Effector memory CD4-positive, alpha-beta T cell (primary cell): ENCODE data around the gene CEP95.
"Not testable (repeated sequence)": the region's sequence is repeated elsewhere in the genome, so short reads cannot be mapped to it uniquely, and the experiment has no call there.

Experiments used
- DNase-seq, 3 donors: peaks; one replicate each; pipeline ENCODE4 v3.0.0-alpha.2; 2020
- H3K27ac ChIP-seq: 2 replicates; pipeline ENCODE4 v1.7.0; 2013; ENCODE audit warnings: mild to moderate bottlenecking, low read length, moderate library complexity; ENCODE audit not compliant: insufficient read depth, poor library complexity, severe bottlenecking
- H3K27me3 ChIP-seq: replicated peaks from 2 replicates; pipeline ENCODE4 v1.7.0; 2013; ENCODE audit warnings: mild to moderate bottlenecking, low read length; ENCODE audit not compliant: insufficient read depth, control insufficient read depth, poor library complexity, severe bottlenecking
- H3K36me3 ChIP-seq: 2 replicates; pipeline ENCODE4 v1.7.0; 2013; ENCODE audit warnings: mild to moderate bottlenecking, low read length, moderate library complexity; ENCODE audit not compliant: control insufficient read depth, insufficient read depth
- H3K4me1 ChIP-seq: 2 replicates; pipeline ENCODE4 v1.7.0; 2013; ENCODE audit warnings: low read length, mild to moderate bottlenecking; ENCODE audit not compliant: control insufficient read depth, insufficient read depth, poor library complexity, severe bottlenecking
- H3K4me3 ChIP-seq: 2 replicates; pipeline ENCODE4 v1.7.0; 2013; ENCODE audit warnings: low read length, low read depth, mild to moderate bottlenecking; ENCODE audit not compliant: insufficient read depth, poor library complexity, severe bottlenecking
- H3K9me3 ChIP-seq: 2 replicates; pipeline ENCODE4 v1.7.0; 2013; ENCODE audit warnings: mild to moderate bottlenecking, low read length, moderate library complexity; ENCODE audit not compliant: control insufficient read depth
- total RNA-seq, 3 donors: gene quantifications; one replicate each; lab custom pipeline; 2026; lab: John Stamatoyannopoulos, UW

The CEP95 gene
- total RNA-seq, result 86.8 to 115 (median 95.8) reads per million in 3 donors

GRCh38 chr17:64506576-64507412, at the start of gene CEP95:
CEP95 (plus strand) TSS chr17:64506977; CDS start chr17:64507098, 121 bp downstream.
- H3K4me1 ChIP-seq, result peaks cover 34% of the 10 kb centered on the region
- peak within 1 kb of the TSS; percentile 98 for H3K27ac ChIP-seq
- H3K4me3 ChIP-seq, result peak within 1 kb of the TSS; percentile 95
- no peaks in the 10 kb centered on the region for H3K9me3 ChIP-seq
- H3K27me3 ChIP-seq, result no peaks in the 10 kb centered on the region
- peaks cover 50% of the 10 kb centered on the region for H3K36me3 ChIP-seq
- peak; percentile 92 to 93 (median 93) for DNase-seq

- H3K9me3 ChIP-seq, result no peaks in the 10 kb centered on the region
- DNase-seq, result no peak
- H3K27me3 ChIP-seq, result no peaks in the 10 kb centered on the region
- H3K27ac ChIP-seq, result no peak overlapping the region
- H3K36me3 ChIP-seq, result no peaks in the 10 kb centered on the region
- no peak overlapping the region for H3K4me3 ChIP-seq
- peaks cover 4% of the 10 kb centered on the region for H3K4me1 ChIP-seq
Observed at GRCh38 chr17:64457156-64457555, 49.6 kb upstream of the CEP95 start.

- Histone ChIP-seq H3K36me3 (no peaks in the 10 kb centered on the region), H3K9me3 (no peaks in the 10 kb centered on the region), H3K27me3 (no peaks in the 10 kb centered on the region), H3K4me1 (peaks cover 4% of the 10 kb centered on the region), H3K27ac (no peak overlapping the region), H3K4me3 (no peak overlapping the region)
- DNase-seq, result no peak
Observed at GRCh38 chr17:64458756-64459155, 48.0 kb upstream of the CEP95 start.

GRCh38 chr17:64459284-64459747, 47.5 kb upstream of the CEP95 start:
- no peak for DNase-seq
- H3K27me3 ChIP-seq, result no peaks in the 10 kb centered on the region
- H3K4me1 ChIP-seq, result peaks cover 4% of the 10 kb centered on the region
- no peaks in the 10 kb centered on the region for H3K36me3 ChIP-seq
- H3K4me3 ChIP-seq, result no peak overlapping the region
- H3K9me3 ChIP-seq, result no peaks in the 10 kb centered on the region
- H3K27ac ChIP-seq, result no peak overlapping the region

GRCh38 chr17:64459818-64460217, 47.0 kb upstream of the CEP95 start:
- H3K9me3 ChIP-seq, H3K36me3 ChIP-seq, H3K4me3 ChIP-seq, DNase-seq, H3K27ac ChIP-seq, H3K27me3 ChIP-seq, H3K4me1 ChIP-seq: not testable (repeated sequence)

GRCh38 chr17:64460955-64461354, 45.8 kb upstream of the CEP95 start:
- no peaks in the 10 kb centered on the region for H3K36me3 ChIP-seq
- H3K27me3 ChIP-seq, result no peaks in the 10 kb centered on the region
- no peak for DNase-seq
- H3K9me3 ChIP-seq, result no peaks in the 10 kb centered on the region
- H3K27ac ChIP-seq, result no peak overlapping the region
- H3K4me1 ChIP-seq, result peaks cover 4% of the 10 kb centered on the region
- no peak overlapping the region for H3K4me3 ChIP-seq

- H3K27ac ChIP-seq, result no peak overlapping the region
- no peak overlapping the region for H3K4me3 ChIP-seq
- H3K9me3 ChIP-seq, result no peaks in the 10 kb centered on the region
- H3K36me3 ChIP-seq, result no peaks in the 10 kb centered on the region
- H3K4me1 ChIP-seq, result no peaks in the 10 kb centered on the region
- no peaks in the 10 kb centered on the region for H3K27me3 ChIP-seq
- DNase-seq, result no peak
Observed at GRCh38 chr17:64461788-64462187, 45.0 kb upstream of the CEP95 start.

- Histone ChIP-seq H3K27me3 (no peaks in the 10 kb centered on the region), H3K27ac (no peak overlapping the region), H3K4me3 (no peak overlapping the region), H3K9me3 (no peaks in the 10 kb centered on the region), H3K4me1 (no peaks in the 10 kb centered on the region), H3K36me3 (no peaks in the 10 kb centered on the region)
- no peak for DNase-seq
Observed at GRCh38 chr17:64466019-64466735, 40.6 kb upstream of the CEP95 start.

- DNase-seq, H3K4me1 ChIP-seq, H3K9me3 ChIP-seq, H3K36me3 ChIP-seq, H3K27me3 ChIP-seq, H3K27ac ChIP-seq, H3K4me3 ChIP-seq: not testable (repeated sequence)
Observed at GRCh38 chr17:64466834-64467233, 39.9 kb upstream of the CEP95 start.

GRCh38 chr17:64470625-64471024, 36.2 kb upstream of the CEP95 start:
- no peak for DNase-seq
- Histone ChIP-seq H3K27ac (no peak overlapping the region), H3K4me1 (no peaks in the 10 kb centered on the region), H3K36me3 (no peaks in the 10 kb centered on the region), H3K4me3 (no peak overlapping the region), H3K9me3 (no peaks in the 10 kb centered on the region), H3K27me3 (no peaks in the 10 kb centered on the region)
